ENCODE results near the gene TUBD1.
"Not testable (repeated sequence)": the region's sequence is repeated elsewhere in the genome, so short reads cannot be mapped to it uniquely, and the experiment has no call there.

The TUBD1 gene

DNA sequence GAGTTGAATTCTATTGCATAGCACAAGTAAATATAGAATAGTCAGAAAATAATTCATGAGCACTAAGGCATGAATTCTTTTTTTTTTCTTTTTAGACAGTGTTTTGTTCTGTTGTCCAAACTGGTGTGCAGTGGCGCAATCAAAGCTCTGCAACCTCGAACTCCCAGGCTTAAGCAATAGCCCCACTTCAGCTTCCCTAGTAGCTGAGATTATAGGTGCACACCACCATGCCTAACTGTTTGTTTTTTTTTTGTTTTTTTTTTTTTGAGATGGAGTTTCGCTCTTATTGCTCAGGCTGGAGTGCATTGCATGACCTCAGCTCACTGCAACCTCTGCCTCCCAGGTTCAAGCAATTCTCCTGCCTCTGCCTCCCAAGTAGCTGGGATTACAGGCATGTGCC, 16.6 kb downstream of the TUBD1 start:
- TF ChIP-seq, protein P1, sequence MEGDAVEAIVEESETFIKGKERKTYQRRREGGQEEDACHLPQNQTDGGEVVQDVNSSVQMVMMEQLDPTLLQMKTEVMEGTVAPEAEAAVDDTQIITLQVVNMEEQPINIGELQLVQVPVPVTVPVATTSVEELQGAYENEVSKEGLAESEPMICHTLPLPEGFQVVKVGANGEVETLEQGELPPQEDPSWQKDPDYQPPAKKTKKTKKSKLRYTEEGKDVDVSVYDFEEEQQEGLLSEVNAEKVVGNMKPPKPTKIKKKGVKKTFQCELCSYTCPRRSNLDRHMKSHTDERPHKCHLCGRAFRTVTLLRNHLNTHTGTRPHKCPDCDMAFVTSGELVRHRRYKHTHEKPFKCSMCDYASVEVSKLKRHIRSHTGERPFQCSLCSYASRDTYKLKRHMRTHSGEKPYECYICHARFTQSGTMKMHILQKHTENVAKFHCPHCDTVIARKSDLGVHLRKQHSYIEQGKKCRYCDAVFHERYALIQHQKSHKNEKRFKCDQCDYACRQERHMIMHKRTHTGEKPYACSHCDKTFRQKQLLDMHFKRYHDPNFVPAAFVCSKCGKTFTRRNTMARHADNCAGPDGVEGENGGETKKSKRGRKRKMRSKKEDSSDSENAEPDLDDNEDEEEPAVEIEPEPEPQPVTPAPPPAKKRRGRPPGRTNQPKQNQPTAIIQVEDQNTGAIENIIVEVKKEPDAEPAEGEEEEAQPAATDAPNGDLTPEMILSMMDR (conservative IDR thresholded peaks at IDR 0.05; ENCODE audit: control insufficient read depth, insufficient read depth, low read depth, low read length), result no peak
- DNase-seq (ENCODE audit: low read depth), result peak; percentile 38
- no peak overlapping the region for H3K4me3 ChIP-seq (ENCODE audit: control insufficient read depth, low read depth, low read length)

DNA sequence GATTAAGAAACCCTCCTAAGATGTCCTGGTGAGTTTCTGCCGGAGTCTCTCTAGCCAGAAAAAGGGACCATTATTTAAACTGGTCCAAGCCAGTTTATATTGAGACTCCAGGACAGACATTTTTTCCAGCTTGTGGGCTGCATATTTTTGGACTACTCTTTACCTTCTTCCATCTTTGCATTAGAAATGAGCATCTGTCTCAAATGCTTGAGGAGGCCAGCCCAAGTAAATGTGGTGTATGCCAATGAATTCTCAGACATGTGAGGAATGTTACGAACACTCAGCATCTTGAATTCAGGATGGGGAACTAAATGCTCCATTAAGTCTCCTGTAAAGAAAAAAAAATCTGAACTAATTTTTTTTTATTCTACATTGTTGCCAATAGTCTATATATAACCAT, 18.4 kb downstream of the TUBD1 start:
- TF ChIP-seq, protein P1 (conservative IDR thresholded peaks at IDR 0.05; ENCODE audit: control insufficient read depth, insufficient read depth, low read depth, low read length), result no peak
- no peak for DNase-seq (ENCODE audit: low read depth)
- H3K4me3 ChIP-seq (ENCODE audit: control insufficient read depth, low read depth, low read length), result no peak overlapping the region

DNA sequence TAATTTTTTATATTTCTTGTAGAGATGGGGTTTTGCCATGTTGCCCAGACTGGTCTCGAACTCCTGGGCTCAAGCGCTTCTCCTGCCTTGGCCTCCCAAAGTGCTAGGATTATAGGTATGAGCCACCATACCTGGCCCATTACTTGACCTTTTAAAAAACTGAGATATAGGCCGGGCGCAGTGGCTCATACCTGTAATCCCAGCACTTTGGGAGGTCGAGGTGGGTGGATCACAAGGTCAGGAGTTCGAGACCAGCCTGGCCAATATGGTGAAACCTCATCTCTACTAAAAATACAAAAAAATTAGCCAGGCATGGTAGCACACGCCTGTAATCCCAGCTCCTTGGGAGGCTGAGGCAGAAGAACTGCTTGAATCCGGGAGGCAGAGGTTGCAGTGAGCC, 19.3 kb downstream of the TUBD1 start:
- not testable (repeated sequence) for DNase-seq (ENCODE audit: low read depth); H3K4me3 ChIP-seq (ENCODE audit: control insufficient read depth, low read depth, low read length)

DNA sequence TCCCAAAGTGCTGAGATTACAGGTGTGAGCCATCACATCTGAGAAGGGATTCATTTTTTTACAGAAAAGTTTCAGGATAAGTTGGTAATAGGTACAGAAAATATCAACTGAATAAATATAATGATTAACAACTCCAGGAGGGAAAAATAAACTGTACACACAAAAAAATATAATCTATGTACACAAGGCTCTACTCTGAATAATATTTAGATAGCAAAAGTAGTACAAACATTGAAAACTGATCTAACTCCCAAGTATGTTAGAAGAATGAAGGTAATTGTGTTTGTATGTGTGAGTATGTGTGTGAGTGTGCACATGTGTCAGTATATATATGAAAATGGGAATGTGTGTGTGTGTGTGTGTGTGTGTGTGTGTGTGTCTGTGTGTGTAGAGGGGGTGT, 20.4 kb downstream of the TUBD1 start:
- no peak for DNase-seq (ENCODE audit: low read depth)
- H3K4me3 ChIP-seq (ENCODE audit: control insufficient read depth, low read depth, low read length), result no peak overlapping the region
- TF ChIP-seq, protein P1 (conservative IDR thresholded peaks at IDR 0.05; ENCODE audit: control insufficient read depth, insufficient read depth, low read depth, low read length), result no peak

DNA sequence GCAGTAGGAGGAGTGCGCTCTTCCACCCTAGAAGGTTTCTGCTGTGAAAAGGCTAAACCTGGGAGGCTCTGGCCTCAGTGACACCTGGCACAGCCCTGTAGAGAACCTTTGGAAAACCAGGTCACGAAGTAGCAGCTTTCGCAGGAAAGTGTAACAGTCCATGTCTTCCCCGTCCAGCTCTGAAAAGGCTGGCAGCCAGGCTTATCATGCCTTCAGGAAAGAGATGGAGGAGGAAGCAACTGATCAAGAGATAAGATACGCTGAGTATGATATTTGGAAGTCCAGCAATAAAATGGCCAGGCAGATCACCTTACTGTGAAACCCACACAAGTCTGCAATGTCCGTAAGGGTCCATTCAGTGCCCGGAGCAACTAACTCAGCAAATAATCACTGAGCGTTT, 22.3 kb downstream of the TUBD1 start:
- no peak overlapping the region for H3K4me3 ChIP-seq (ENCODE audit: control insufficient read depth, low read depth, low read length)
- TF ChIP-seq, protein P1 (conservative IDR thresholded peaks at IDR 0.05; ENCODE audit: control insufficient read depth, insufficient read depth, low read depth, low read length), result no peak
- DNase-seq (ENCODE audit: low read depth), result no peak

DNA sequence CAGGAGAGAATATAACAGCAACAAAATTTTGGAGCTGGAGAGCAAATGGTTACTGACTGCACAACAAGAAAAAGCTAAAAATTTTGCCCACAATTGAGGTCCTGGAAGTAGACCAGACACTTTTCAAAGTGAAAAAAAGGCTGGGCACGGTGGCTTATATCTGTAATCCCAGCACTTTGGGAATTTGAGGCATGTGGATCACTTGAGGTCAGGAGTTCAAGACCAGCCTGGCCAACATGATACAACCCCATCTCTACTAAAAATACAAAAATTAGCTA, 22.9 kb downstream of the TUBD1 start:
- TF ChIP-seq, protein P1 (conservative IDR thresholded peaks at IDR 0.05; ENCODE audit: control insufficient read depth, insufficient read depth, low read depth, low read length), result no peak
- H3K4me3 ChIP-seq (ENCODE audit: control insufficient read depth, low read depth, low read length), result no peak overlapping the region
- no peak for DNase-seq (ENCODE audit: low read depth)

DNA sequence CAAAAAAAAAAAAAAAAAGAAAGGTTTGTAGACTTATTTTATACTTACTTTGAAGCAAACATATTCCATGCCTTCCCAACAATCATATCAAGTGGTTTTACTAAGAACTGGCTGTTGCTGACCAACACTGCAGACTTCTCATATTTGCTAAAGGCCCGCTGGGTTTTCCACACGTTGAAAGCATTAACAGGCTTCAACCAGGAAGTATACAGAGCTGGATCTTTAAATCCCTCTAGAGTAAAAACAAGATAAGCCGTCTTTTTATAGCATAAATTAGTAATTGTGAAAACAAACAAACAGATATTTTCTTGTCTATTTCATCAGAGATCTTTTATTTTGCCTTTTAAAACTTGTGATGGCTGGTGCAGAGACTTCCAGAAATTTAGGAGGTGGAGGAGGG, 29.1 kb downstream of the TUBD1 start:
- TF ChIP-seq, protein P1 (conservative IDR thresholded peaks at IDR 0.05; ENCODE audit: control insufficient read depth, insufficient read depth, low read depth, low read length), result no peak
- H3K4me3 ChIP-seq (ENCODE audit: control insufficient read depth, low read depth, low read length), result no peak overlapping the region
- no peak for DNase-seq (ENCODE audit: low read depth)
